Fibroblast of peridontal ligament (primary cell): ENCODE results near the gene SYT1.
A peak's percentile ranks its signal among the peaks of the same experiment; 100 is the strongest.
"Not testable (repeated sequence)": the region's sequence is repeated elsewhere in the genome, so short reads cannot be mapped to it uniquely, and the experiment has no call there.

Experiments used
- DNase-seq: peaks from one replicate; pipeline ENCODE4 v3.0.0-alpha.2; 2010; ENCODE audit errors: extremely low read depth

The SYT1 gene

DNA sequence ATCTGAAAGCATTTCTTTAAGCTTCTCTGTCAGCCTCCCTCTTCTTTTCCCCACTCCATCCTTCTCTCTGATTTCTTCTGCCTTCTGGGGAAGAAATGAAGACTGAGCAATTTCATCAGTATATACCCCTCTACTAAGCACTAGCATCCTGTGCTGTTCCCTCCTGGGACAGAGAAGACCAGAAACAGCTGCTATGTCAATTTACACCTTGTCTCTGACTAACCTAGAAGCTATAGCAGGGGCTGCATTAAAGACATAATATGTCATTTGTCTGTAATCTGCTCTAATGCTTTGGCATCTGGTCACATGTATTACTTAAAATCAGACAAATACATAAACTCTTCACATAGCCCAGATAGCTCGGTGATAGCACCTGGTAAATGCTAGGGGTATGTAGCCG lies 529.3 kb downstream of the SYT1 start:
- no peak for DNase-seq

DNA sequence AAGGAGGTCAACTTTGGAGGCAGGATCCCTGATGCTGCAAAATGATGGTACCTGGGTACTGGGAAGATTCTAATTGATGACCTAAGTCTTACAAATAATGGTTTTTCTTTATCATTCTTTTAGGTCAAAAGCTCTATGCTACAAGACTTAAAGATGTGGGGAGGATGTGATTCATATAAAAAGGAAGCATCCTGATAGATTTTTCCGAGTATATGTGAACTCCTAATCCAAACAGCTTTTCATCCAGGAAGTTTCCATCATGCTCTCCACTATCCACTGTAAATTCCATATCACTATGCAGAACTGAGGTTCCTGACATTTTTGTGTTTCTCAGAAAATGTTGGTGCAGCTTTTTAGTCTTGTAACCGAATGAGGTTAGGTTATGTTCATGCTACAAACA lies 533.0 kb downstream of the SYT1 start:
- no peak for DNase-seq

DNA sequence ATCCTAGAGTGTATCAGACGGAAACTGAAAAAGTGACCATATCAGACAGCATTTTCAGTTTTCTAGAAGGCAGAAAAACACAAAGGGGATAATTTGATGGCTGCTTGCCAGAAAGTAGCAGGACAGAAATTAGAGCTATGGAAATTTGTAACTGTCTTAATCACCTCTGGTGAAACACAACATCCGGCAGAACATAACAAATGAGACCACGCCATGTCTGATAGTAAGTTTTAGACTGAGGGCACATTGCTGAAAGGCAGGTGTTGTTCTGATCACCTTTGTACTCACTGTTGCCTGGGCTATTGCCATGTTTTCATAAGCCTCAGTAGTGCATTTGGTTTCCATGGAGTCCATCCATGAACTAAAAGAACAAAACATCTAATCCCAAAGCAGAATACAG lies 535.9 kb downstream of the SYT1 start:
- no peak for DNase-seq

DNA sequence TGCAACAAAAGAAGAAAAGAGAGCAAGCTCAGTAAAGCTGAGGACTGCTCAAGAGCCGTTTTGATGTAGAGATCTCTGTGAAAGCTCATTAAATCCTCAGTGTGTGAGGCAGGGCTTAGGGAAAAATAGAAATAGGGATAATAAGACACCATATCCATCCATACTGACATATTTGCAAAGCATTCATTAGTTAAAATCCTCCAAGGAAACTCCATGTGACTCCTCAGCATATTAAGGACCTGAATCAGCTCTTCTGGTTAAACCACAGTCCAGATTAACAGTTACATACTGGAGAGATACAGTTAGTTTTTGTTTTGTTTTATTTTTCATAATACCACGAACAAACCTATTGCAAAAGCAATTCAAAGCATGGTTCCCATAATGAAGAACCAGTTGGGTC lies 538.0 kb downstream of the SYT1 start:
- peak; percentile 80 for DNase-seq

DNA sequence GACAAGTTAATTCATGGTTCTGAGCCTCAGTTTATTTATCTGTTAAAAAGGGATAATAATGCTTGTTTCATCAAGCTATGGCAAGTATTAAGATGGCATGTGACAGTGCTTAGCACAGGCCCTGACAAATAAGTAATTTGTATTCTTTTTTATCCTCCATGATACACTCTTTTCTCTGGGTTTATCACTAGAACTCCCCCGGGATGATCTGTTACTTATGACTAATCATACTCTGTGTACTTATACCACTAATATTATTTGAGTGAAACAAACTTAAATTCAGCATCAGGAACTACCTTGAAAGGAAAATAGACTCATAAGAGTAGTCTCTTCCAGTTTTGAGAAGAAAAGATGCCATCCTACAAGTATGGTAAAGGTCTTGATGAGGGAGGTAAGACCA lies 542.4 kb downstream of the SYT1 start:
- peak; percentile 15 for DNase-seq

DNA sequence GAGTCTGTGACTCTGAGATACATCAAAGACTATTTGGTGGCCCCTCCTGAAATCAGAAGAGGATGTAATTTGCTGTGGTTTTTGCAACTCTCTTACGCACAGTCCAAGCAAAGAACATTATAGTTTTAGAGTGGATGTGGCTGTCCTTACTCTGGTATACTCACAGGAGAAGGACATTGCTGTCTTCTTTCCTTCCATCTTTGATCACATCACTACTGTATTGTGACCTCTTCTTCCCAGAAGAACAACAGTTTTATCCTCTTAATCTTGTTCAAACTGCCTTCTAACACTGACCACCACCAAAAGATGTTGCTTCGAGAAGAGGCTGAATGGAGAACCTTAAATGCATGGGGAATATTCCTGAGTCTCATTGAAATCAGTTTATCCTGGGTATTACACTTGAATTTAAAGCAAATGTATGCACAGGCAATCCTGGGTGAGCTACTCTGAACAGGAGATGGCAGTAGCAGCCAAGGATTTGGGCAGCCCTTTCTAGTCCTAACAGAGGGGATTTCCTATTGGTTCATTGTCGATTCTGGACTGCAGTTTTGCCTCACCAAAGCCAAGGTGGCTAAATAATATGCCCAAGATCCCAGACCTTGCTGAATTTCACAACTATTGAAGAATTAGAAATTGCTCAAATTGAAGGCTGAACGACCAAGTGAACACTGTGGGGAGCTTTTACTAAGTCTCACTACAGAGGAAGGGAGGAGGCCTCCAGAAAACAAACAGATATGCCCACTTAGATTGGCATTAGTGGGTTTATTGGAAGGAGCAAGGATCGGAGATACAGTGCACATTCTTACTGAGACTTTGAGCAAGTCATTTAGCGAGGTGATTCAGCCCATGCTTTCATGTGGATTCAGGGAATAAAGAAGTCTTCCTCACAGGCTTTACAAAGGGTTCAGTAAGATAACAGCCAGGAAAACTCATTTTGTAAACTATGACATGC lies 543.4 kb downstream of the SYT1 start:
- peak; percentile 98 for DNase-seq

DNA sequence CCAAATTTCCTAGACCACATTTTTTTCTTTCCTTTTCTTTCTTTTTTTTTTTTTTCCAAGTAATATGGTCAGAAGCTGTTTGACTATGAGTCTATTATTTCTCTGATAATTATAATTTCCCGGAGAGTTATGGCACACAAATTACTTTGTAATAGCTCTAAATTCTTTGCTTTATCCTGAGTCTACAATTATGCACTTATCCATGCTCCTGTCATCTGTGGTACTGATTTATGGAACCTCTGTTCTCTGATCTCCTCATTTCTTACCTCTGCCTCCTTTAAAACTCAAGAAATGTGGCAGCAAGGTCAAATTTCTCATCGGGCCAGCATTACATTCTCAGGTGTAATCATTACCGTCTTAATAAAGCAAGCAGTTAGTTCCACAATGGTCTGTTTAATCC lies 544.1 kb downstream of the SYT1 start:
- no peak for DNase-seq

DNA sequence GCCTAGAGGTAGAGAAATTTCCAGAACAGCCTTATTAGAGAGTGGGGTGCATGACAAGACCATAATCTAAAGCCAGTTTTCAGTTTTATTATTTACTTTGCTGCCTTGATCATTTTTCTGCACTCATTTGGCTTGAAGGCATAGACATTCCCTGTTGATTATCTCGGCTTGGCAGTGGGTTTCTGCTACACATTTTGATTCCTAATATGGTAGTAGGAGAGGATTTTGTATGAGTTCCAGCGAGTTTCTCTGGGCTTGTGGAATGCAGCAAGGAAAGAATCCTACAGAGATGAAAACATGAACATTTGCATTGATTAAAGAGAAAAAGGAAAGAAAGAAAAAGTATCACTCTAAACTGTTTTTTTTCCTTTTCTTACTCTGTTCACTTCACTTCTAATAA lies 545.0 kb downstream of the SYT1 start:
- peak; percentile 97 for DNase-seq

DNA sequence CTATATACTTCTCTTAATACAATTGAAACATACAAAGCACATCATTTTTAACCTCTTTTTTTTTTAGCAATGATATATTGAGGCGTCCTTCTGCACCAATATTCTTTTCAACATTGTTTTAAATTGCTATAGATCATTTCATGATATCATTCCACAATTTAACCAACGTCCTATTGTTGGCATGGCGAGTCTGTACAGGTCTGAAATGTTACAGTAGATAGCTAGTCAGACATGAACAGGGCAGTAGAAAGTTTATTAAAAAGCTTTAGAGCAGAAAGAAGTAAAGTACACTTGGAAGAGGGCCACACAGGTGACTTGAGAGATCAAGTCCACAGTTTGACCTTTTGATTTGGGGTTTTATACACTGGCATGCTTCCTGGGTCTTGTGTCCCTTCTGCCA lies 547.2 kb downstream of the SYT1 start:
- no peak for DNase-seq

DNA sequence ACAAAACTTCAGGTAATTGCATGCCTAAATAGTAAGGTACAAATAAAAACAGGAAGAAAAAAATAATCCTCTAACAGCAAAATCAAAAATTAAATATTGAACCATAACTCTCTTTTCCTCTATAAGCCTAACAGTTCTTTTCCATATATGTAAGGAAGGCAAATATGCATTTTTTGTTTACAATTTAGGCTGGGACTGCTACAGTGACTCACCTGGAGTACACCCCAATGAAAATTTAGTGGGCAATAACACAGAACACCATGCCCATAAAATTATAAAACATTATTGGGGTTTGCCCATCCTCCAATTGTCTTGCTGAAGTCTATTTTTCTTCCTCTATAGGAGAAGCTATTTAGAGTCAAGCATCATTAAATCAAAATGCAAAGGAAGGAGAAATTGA lies 549.2 kb downstream of the SYT1 start:
- no peak for DNase-seq

DNA sequence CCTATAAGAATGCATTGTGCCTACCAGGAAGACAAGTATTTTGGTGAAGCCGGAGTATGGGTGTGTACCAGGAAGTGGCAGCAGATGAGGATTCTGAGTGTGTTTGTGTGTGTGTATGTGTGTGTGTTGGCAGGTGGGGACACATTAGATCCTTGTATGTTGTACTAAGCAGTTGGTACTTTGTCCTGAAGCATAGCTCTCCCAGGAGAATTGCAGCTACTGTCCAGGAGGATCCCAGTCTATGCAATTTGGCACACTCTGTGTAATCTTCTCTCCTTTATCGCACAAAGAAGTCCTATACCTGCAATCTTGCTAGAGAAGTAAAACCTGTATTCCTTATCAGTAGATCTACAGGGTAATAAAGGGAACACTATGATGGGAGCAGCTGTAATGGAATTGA lies 549.7 kb downstream of the SYT1 start:
- no peak for DNase-seq

DNA sequence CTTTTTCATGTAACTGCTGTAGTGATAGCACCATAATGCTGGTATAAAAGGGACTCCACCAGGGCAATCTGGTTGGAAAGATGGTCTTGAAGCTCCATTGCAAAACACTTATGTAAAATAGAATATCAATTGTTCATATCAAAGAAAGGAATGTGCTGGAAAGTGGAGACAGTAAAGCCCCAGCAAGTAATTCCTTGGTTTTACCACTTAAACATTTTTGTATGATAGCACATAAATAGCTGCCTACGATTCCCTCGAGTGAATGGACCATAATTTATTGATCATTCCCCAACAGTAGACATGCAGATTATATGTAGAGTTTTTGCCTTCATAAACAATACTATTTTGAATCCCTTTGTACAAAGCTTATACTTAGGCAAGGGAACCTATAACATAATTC lies 550.7 kb downstream of the SYT1 start:
- peak; percentile 33 for DNase-seq

DNA sequence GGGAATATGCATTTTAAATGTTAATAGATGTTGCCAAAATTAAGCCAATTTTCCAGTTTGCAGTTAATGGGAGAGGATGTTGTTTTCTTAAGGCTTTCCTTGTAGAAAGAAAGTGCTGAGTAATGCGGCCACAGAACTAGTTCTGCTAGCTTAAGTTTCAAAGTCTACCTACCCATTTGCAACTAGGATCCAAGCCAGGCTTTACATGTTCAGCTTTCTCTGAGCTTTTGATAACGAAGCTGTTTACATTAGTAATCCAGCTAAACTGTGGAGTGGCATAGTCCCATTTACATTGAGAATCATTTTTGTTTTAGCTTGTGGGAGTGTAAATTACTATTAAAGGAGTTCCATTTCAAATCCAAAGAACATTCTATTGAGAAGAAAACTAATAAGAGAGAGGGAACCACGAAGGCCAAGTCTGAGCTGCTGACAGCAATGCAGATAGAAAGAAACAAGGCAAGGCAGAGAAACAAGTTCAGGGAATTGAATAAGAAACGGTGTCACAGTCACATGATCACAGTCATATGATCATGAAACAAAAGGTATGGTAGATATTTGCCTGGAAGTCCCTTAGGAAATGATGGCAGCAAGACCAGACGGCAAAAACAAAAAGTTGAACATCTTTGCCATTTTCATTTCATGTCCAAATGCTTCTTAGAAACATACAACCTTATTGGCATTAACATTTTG lies 551.3 kb downstream of the SYT1 start:
- DNase-seq: peak; percentile 84

DNA sequence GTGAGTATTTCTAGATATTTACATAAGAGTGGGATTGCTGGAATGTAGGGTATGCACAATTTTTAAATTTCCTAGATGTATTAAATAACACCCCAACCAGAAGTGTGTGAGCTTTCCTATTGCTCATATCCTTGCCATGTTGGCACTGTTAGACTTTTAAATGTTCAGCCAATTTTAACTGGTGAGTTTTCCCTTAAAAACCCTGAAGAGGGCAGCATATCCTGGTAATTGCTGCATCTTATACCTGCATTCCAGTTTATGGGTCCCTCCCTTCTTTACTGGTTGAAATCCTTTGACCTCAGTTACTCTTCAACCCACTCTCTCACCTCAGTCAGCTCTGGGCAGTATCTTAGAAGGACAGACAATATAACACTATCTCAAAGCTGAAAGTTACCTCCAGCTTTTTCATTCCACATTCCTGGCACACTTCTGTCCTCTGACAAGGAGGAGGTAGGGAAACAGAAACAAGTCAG lies 555.6 kb downstream of the SYT1 start:
- peak; percentile 98 for DNase-seq

DNA sequence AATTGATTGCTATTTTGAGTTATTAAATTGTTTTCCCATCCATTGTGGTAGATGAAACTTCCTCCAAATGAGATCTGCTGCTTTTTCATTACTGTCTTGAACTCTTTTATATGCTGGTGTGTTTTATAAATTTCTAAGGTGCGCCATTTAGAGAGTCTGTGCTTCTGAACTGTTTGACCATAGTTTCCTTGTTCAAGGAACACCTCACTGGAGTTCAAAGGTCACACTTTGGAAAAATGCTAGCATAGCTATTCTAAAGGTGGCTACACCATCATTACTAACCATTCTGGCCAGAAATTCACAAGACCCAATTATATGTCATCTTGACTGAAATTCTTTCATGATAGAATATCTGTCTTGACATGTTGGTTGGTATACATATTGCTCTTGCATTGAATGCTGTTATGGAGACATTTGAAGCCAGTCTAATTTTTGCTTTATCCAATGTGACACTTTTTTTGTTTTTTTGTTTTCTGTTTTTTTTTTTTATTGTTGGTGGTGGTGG lies 556.7 kb downstream of the SYT1 start:
- DNase-seq: no peak

DNA sequence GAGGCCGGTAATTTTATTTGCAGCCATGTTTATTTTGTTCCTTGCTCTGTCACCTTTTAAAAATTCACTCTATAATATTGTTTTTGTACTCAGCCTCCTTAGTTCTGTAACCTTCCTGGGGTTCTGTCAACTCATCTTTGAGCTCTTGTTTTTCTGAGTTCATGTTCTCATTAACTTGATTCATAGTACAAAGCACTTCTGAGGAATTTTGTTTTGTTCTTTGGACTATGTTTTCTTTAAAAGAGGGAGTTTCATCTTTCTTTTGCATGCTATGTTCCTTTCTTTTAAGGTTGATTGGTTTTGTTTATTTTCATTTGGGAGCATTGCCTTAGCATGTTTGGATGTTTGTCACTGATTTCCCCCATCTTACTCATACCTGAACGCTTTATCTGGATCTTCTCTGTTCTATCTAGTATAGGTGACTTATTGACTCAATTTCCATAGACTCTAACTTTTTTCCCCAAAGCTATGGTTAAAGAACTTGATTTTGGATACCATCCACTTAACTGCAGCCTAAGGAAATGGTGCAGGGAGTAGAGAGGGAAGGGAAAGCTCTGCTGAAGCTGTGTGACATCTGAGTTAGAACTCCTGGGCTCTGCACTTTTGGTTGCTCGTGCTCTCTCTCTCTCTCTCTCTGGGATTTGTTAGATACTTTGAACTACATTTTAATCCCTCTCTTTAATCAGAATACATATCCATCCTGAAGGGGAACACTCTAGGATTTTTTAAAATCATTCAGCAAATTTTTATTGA lies 557.7 kb downstream of the SYT1 start:
- DNase-seq: peak; percentile 50

DNA sequence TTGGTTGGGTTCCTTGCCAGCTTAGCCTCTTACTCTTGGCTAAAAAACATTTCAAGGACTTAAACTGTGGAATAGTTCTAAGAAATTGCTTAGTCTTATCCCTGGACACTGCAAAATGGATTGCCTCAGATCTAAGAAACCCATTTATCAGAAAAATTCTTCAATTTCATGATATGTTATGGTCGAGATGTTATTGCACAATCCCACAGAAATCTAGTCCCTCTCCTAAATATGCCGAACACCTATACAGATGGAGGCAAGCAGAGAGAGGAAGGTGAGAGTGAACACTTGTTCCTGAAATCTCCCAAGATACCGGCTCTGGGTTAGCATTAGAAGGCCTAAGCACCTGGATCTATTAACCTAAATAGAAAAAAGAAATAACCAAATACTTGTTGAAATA lies 559.0 kb downstream of the SYT1 start:
- DNase-seq: peak; percentile 9

DNA sequence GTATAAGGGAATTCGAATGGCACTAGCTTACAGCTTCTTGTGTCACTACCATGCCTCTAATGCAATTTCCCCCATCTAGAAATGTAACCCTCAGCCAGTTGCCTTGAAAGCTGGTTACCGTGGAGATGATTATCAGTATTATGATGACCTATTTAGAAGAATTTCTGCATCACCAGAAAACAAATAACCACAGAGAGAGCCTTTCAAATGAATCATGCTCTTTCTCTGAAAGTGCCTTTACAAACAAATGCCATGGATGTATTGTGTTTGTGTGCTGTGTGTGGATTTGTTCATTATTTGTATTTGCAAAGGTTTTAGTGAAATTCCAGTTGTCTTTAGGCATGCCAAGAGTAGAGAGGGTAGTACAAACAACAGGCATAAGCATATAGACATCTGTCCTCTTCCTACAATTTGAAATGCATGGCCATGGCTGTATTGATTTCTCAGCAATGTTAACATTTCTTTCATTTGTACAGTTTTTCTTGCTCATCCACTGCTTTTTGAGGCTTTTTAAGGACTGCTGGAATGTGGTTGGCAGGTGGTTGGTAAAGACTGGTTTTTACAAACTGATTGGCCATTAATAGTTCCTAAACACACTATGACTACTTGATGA lies 559.6 kb downstream of the SYT1 start:
- peak; percentile 97 for DNase-seq

DNA sequence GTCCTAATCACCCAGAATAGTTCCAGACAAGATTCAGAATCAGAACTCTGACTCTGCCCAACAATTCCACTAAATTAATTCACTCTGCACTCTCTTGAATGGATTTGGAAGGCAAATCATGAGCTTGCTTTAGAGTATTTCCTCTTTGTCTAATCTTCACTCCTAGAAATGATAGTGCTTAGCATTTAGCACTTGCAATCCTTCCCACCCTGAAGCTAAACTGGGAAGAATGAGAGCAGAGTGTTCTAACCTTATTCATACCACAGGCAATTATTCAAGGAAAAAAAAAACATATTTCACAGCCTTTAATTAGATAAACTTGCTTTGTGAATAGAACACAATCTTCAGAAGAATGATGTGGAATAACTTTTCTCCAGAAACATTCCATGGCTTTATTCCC lies 561.5 kb downstream of the SYT1 start:
- DNase-seq: peak; percentile 11

DNA sequence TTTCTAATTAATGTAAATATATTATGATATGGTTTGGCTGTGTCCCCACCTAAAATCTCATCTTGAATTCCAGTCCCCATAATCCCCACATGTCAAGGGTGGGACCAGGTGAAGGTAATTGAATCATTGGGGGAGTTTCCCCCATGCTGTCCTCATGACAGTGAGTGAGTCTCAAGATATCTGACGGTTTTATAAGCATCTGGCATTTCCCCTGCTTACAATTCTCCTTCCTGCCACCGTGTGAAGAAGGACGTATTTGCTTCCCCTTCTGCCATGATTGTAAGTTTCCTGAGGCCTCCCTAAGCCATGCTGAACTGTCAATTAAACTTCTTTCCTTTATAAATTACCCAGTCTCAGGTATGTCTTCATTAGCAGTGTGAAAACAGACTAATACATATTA lies 562.2 kb downstream of the SYT1 start:
- DNase-seq: not testable (repeated sequence)

DNA sequence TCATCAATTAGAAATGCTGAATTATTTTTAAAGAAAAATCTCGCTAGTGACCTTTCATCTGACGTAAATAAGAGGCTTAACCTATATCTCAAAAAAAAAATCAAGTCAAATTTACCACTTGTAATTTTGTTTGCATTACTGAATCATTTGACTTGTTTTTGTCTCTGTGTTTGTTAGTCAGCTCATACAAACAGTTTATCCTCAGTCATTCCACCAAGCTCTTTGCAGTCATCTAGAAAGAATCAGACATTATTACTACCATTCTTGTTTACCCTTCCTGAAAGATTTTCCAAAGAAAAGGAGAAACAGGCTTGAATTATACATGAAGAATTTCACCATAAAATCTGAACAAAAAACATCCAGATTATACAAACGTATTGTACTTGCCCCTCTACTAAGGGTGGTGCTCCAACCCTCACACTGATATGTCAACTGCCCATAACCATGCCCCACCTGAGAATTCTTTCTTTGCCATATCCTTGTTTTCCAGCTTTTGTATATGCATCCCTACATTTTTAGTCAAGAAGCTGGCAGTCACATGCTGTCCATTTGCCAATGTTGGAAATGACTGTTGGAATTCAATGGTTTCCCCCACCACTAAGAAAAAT lies 569.0 kb downstream of the SYT1 start:
- no peak for DNase-seq
